GF-D8 (cell line): ENCODE results near the gene MAST3.

Experiments
- DNase-seq: peaks from one replicate; lab custom pipeline; 2025; lab: John Stamatoyannopoulos, UW

Gene MAST3

DNA sequence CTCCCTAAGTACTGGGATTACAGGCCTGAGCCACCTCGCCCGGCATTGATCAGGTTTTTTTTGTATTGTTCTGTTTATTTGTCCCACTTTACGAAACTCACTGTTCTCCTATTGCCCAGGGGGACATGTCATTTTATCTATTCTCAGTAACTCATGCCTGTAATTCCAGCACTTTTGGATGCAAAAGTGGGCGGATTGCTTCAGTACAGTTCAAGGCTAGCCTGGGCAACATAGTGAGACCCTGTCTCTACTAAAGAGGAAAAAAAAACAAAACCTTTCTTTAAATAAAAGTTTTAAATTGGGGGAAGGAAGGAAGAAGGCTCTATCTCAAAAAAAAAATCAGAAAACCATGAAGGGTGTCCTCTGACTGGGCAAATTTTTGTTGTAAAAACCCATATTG is 92.7 kb downstream of the MAST3 start:
- no peak for DNase-seq

DNA sequence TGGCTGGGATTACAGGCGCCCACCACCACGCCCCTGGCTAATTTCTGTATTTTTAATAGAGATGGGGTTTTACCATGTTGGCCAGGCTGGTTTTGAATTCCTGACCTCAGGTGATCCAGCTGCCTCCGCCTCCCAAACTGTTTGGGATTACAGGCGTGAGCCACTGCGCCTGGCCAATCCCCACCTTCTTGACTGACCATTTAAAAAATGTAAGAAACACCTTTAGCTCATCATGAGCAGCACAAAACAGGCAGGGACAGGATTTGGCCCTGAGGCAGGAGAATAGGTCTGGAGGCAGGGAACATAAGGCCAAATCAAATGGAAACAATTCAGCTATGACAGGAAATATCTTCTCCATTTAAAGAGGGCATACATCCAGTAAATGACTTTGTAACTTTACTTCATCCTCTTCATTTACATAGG is 94.1 kb downstream of the MAST3 start:
- DNase-seq: no peak

DNA sequence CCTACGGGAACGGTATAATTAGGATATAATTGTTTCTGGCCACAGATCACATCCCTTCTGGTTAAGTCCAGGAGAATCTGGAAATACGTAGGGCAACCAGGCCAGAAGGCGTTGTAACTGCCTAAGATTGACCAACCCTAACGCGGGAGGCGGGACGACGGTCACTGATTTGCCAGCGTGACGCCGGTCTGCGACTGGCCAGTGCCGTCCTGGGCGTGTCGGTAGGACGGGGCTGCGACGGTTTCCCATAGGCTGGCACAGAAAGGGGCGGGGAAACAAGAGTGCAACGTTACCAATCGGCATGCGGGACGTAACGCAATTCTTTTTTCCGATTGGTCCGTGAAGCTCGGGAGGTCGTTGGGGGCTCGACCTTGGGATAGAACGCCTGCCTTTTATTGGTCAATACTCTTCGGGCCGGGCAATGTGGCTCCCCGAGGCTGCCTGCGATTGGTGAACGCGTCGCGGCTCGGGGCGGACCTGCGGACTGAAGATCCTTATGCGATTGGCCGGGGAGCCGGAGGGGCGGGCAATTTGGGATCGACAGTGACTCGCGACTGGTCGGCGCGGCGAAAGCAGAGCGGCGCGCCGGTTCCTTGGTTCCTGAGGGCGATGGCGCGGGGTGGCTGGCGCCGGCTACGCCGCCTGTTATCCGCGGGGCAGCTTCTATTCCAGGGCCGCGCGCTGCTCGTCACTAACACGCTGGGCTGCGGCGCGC is 95.3 kb downstream of the MAST3 start, which contains the start of gene MPV17L2:
Gene MPV17L2 (plus strand): TSS at position 546 of the 715 bp plus-strand sequence. CDS start 64 bp downstream, at position 610.
- peak; percentile 99 for DNase-seq

- no peak for DNase-seq
These were observed 96.0 kb downstream of the MAST3 start for GRCh38 chr19:18193388-18194180.

DNA sequence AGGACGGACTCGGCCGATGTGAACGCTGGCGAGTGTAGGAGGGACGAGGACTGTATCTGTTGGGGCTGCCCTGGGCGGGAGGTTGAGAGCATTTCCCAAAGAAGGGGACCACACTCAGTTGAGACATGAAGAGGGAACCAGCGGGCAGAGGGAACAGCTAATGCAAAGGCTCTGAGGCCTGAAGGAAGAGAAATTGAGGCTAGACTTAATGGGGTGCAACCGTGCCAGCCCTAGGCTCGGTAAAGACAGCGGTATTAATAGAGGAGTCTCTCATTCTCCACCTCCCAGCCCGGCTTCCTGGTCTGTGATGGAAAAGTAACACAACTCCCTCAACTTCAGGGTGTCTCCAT is 96.6 kb downstream of the MAST3 start:
- DNase-seq: no peak

DNA sequence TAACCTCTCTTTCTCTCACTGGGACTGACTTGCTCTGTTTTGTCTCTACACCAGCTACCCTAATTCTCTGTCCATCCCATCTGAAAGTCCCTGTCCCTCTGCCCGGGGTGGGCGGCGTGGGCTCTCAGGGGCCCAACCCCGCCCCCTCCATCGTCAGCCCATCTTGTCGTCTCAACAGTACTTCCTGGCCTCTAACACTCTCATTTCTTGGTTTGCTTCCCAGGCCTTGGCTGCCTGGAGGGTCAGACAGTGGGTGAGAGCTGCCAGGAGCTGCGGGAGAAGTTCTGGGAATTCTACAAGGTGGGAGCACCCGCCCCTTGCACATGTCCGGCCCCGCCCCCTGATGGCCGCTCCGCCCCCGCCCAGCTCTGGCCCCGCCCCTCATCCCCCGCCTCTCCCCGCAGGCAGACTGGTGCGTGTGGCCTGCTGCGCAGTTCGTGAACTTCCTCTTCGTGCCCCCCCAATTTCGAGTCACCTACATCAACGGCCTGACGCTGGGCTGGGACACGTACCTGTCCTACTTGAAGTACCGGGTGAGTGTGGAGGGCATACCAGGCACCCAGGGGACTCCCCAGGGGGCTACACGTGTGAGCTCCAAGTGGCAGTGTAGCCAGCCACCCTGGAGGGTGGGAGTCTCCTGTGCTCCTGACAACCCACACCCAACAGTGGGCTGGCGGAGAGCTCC is 97.1 kb downstream of the MAST3 start:
- DNase-seq: no peak

- DNase-seq: no peak
These were observed 98.9 kb downstream of the MAST3 start for GRCh38 chr19:18196511-18196845.

DNA sequence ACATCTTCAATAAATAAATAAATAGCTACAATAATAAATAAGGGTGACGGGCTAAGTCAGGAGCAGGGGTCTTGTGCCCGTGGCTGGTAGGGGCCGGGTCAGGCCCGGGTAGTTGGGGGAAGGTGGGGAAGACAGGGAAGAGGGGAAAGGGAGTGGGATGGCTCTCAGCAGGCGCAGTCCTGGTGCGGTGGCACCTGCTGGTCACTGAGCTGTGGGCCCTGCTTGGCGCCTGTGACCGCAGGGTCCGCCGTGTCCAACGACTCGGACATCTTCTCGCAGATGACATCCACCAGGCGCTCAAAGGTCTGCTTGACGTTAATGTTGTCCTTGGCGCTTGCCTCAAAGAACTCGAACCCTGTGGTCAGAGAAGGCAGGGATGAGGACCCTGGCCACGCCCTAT is 99.7 kb downstream of the MAST3 start:
- DNase-seq: no peak

DNA sequence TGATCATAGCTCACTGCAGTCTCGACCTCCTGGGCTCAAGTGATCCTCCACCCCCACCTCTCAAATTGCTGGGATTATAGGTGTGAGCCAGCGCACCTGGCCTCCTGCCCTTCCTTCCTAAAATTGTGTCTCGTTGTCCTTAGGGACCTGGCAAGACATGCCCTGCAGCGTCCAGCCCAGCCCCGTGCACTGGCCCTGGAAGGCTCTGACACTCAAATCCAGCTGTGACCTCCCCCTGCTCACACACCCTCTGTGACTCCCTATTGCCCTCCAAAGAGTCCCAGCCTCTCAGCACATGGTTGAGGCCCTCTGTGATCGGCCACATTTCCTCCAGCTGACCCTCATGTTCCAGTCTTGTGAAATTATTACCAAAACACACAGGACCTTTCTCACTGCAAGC is 100.4 kb downstream of the MAST3 start:
- no peak for DNase-seq

DNA sequence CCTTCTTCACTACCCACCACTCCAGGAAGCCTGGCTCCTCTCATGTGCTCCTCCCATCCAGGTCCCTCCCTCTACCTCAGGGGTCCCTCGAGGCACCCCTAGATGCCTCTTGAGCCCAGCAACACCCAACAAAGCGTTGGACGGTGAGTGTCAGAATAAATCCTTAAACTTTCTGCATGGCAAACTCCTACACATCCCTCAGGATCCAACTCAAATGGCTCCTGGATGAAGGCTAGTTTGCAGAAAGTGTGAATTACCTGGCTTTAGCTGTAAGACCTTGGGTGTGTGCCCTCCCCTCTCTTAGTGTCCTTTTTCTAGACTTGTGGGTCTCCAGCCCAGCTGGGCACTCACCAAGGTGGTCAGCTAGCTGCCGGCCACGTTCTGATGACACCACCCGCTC is 100.8 kb downstream of the MAST3 start:
- no peak for DNase-seq
